Gastroesophageal sphincter (tissue), 3 donors: Measurements from ENCODE around the gene LDLRAD2.

Experiments used
- POLR2A ChIP-seq, 2 donors: fragments of 450-650 bp; IDR thresholded peaks; one replicate each; pipeline ENCODE4 v1.6.1; 2017; ENCODE audit warnings: antibody characterized with exemption in 2 of 2, mild to moderate bottlenecking in 2 of 2, moderate library complexity in 1 of 2
- TF ChIP-seq, protein P1 (sequence below), 4 experiments: fragments of 200-600 bp in 2 of 4; fragments of 450-650 bp in 2 of 4; sonication (generic) in 1 of 4; IDR thresholded peaks; one replicate each; pipeline ENCODE4 v1.5.1; 2017 to 2019; ENCODE audit warnings: antibody characterized with exemption in 4 of 4, mild to moderate bottlenecking in 2 of 4, moderate library complexity in 2 of 4

DNA sequence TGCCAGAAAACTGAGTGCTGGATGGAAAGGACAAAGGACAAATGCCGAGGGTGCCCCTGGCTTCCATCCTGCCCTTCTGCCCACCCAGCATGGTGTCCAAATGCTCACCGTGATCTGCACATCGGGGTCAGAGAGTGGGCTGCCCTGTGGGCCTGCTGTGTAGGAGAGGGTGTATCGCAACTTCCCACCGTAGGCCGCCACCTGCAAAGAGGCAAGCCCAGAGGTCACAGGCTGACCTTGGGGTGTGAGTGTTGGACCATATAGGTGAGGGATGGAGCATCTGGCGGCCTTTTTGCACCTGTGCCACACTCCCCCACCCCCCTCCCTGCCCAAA lies 53.5 kb downstream of the LDLRAD2 start:
- TF ChIP-seq POLR2A (IDR thresholded peaks at IDR 0.05), result no peak
- TF ChIP-seq, protein P1, sequence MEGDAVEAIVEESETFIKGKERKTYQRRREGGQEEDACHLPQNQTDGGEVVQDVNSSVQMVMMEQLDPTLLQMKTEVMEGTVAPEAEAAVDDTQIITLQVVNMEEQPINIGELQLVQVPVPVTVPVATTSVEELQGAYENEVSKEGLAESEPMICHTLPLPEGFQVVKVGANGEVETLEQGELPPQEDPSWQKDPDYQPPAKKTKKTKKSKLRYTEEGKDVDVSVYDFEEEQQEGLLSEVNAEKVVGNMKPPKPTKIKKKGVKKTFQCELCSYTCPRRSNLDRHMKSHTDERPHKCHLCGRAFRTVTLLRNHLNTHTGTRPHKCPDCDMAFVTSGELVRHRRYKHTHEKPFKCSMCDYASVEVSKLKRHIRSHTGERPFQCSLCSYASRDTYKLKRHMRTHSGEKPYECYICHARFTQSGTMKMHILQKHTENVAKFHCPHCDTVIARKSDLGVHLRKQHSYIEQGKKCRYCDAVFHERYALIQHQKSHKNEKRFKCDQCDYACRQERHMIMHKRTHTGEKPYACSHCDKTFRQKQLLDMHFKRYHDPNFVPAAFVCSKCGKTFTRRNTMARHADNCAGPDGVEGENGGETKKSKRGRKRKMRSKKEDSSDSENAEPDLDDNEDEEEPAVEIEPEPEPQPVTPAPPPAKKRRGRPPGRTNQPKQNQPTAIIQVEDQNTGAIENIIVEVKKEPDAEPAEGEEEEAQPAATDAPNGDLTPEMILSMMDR (IDR thresholded peaks at IDR 0.05), result no peak
